GM12878 (cell line): ENCODE data around the gene ZNF350. TPM values are rescaled to one million over a fixed set of nuclear protein-coding genes. Genes with fewer than 3 reads are reported as not detected.
A peak's percentile ranks its signal among the peaks of the same experiment; 100 is the strongest.

Source experiments
- ATAC-seq: fragments of 200-7000 bp; cut with Tn5 transposase; 3 replicates; pipeline ENCODE4 v1.9.1; 2020; ENCODE audit warnings: mild to moderate bottlenecking, moderate library complexity
- BruUV-seq: library from RNA; stranded (reverse); fragments of 400-500 nt; replicated peaks from 2 replicates; lab custom pipeline; 2021; lab: Mats Ljungman, UMichigan
- CTCF ChIA-PET: fragments of 300-600 bp; sonication (Branson Sonifier 250); formaldehyde crosslinking; extraction: SDS; loops from one replicate; lab custom pipeline; 2021; ENCODE audit warnings: inconsistent platforms; lab: Yijun Ruan, JAX
- POLR2A ChIA-PET: fragments of 350-600 bp; formaldehyde crosslinking; extraction: SDS; loops from one replicate; lab custom pipeline; 2021; ENCODE audit warnings: inconsistent platforms; lab: Charles Lee
- RAD21 ChIA-PET: fragments of 300-600 bp; sonication (Branson Sonifier 250); formaldehyde crosslinking; loops from one replicate; lab custom pipeline; 2023; ENCODE audit warnings: antibody characterized with exemption; ENCODE audit not compliant: unreplicated experiment; lab: Charles Lee
- SMC1A ChIA-PET: fragments of 300-600 bp; sonication (Branson Sonifier 250); formaldehyde crosslinking; loops from one replicate; lab custom pipeline; 2023; ENCODE audit not compliant: unreplicated experiment, uncharacterized antibody; lab: Charles Lee
- DNase-seq: peaks from one replicate; pipeline ENCODE4 v3.0.0-alpha.2; 2011; ENCODE audit warnings: low read depth, low spot score
- FAIRE-seq: peaks from 3 replicates; lab custom pipeline; 2011; peaks lifted over from hg19 to GRCh38; lab: Jason Lieb, UNC
- H2AFZ ChIP-seq: 2 replicates; pipeline ENCODE4 v1.6.0; 2011; ENCODE audit warnings: low read depth, low read length, control low read depth; ENCODE audit not compliant: control insufficient read depth
- H3K27ac ChIP-seq: 2 replicates; pipeline ENCODE4 v1.5.1; 2011; ENCODE audit warnings: control low read depth; ENCODE audit not compliant: control insufficient read depth, insufficient read depth
- H3K27me3 ChIP-seq, 2 experiments: replicated peaks in 1 of 2; 2 replicates each; pipeline versions ENCODE4 v1.6.0 to v1.6.1; 2011; ENCODE audit warnings: low read length in 1 of 2; ENCODE audit not compliant: control insufficient read depth in 2 of 2, insufficient read depth in 2 of 2
- H3K36me3 ChIP-seq, 2 experiments: 2 replicates each; pipeline ENCODE4 v1.5.1; 2011; ENCODE audit warnings: low read length in 1 of 2; ENCODE audit not compliant: control insufficient read depth in 2 of 2, insufficient read depth in 2 of 2
- H3K4me1 ChIP-seq: 2 replicates; pipeline ENCODE4 v1.6.1; 2011; ENCODE audit warnings: mild to moderate bottlenecking, low read length, moderate library complexity, mixed read lengths; ENCODE audit not compliant: control insufficient read depth, insufficient read depth
- H3K4me2 ChIP-seq: 2 replicates; pipeline ENCODE4 v1.6.0; 2011; ENCODE audit warnings: control low read depth; ENCODE audit not compliant: control insufficient read depth, insufficient read depth
- H3K4me3 ChIP-seq: fragments of 200-600 bp; sonication (generic); 2 replicates; pipeline ENCODE4 v1.5.1; 2016
- H3K79me2 ChIP-seq: 2 replicates; pipeline ENCODE4 v1.6.0; 2011; ENCODE audit warnings: low read length; ENCODE audit not compliant: control insufficient read depth, insufficient read depth
- H3K9ac ChIP-seq: 2 replicates; pipeline ENCODE4 v1.8.0; 2011; ENCODE audit warnings: low read length, control low read depth, mixed read lengths; ENCODE audit not compliant: control insufficient read depth, insufficient read depth
- H3K9me3 ChIP-seq: replicated peaks from 3 replicates; pipeline ENCODE4 v1.5.1; 2011; ENCODE audit warnings: mild to moderate bottlenecking, low read length; ENCODE audit not compliant: control insufficient read depth, insufficient read depth
- H4K20me1 ChIP-seq: 2 replicates; pipeline ENCODE4 v1.6.0; 2011; ENCODE audit not compliant: control insufficient read depth, insufficient read depth
- ATF2 ChIP-seq: IDR thresholded peaks from 2 replicates; pipeline ENCODE4 v1.6.1; 2012; ENCODE audit warnings: low read length, inconsistent platforms
- CBFB ChIP-seq: IDR thresholded peaks from 2 replicates; pipeline ENCODE4 v1.6.1; 2016; ENCODE audit warnings: antibody characterized with exemption, low read depth
- CBX3 ChIP-seq: fragments of 200-600 bp; sonication (generic); IDR thresholded peaks from 2 replicates; pipeline ENCODE4 v1.6.1; 2016; ENCODE audit warnings: low read depth, borderline replicate concordance
- CHD1 ChIP-seq: IDR thresholded peaks from 2 replicates; pipeline ENCODE4 v1.6.1; 2012; ENCODE audit warnings: low read depth, low read length, improper control_type of control experiment
- IKZF2 ChIP-seq, 2 experiments: fragments of 450-650 bp; IDR thresholded peaks; 2 replicates each; pipeline ENCODE4 v1.6.1; 2017; ENCODE audit warnings: mild to moderate bottlenecking in 2 of 2, moderate library complexity in 2 of 2
- MEF2B ChIP-seq: fragments of 450-650 bp; IDR thresholded peaks from 2 replicates; pipeline ENCODE4 v1.6.1; 2018; ENCODE audit warnings: mild to moderate bottlenecking, moderate library complexity; ENCODE audit not compliant: partially characterized antibody, poor library complexity, severe bottlenecking
- MYC ChIP-seq: IDR thresholded peaks from 2 replicates; pipeline ENCODE4 v1.6.1; 2011; ENCODE audit warnings: mild to moderate bottlenecking, low read length, moderate library complexity, inconsistent platforms; ENCODE audit not compliant: insufficient read depth, insufficient replicate concordance, insufficient read length, severe bottlenecking
- NR2C1 ChIP-seq: fragments of 450-650 bp; IDR thresholded peaks from 2 replicates; pipeline ENCODE4 v1.6.1; 2017; ENCODE audit warnings: antibody characterized with exemption, mild to moderate bottlenecking, moderate library complexity
- RB1 ChIP-seq: fragments of 450-650 bp; formaldehyde crosslinking; IDR thresholded peaks from 2 replicates; pipeline ENCODE4 v1.6.1; 2017; ENCODE audit warnings: mild to moderate bottlenecking, borderline replicate concordance
- TARDBP ChIP-seq: IDR thresholded peaks from 2 replicates; pipeline ENCODE4 v1.6.1; 2016; ENCODE audit warnings: borderline replicate concordance
- TCF12 ChIP-seq: IDR thresholded peaks from 2 replicates; pipeline ENCODE4 v1.6.1; 2011; ENCODE audit warnings: low read depth, mild to moderate bottlenecking, low read length
- YY1 ChIP-seq: IDR thresholded peaks from 2 replicates; pipeline ENCODE4 v1.6.1; 2011; ENCODE audit warnings: low read depth, mild to moderate bottlenecking, low read length
- ZBED1 ChIP-seq: IDR thresholded peaks from 2 replicates; pipeline ENCODE4 v1.6.1; 2016; ENCODE audit warnings: borderline replicate concordance
- ZSCAN29 ChIP-seq: fragments of 450-650 bp; IDR thresholded peaks from 2 replicates; pipeline ENCODE4 v1.6.1; 2017; ENCODE audit warnings: mild to moderate bottlenecking, moderate library complexity
- WGBS: methylation state at CpG from one replicate; pipeline ENCODE4 v1.1.6; 2016; ENCODE audit warnings: low lambda C conversion rate; ENCODE audit not compliant: insufficient replicate concordance, insufficient coverage; ENCODE audit errors: missing lambda C conversion rate; 5-methylcytosine and 5-hydroxymethylcytosine counted together
- in situ Hi-C: fragments of 300-500 bp; cut with MboI; formaldehyde crosslinking; loops from 9 replicates; pipeline ENCODE4 v1.14.3; 2018; ENCODE audit warnings: mixed read lengths
- intact Hi-C: fragments of 100-400 bp; cut with micrococcal nuclease; formaldehyde crosslinking; loops from one replicate; pipeline ENCODE4 v1.14.2; 2022; ENCODE audit not compliant: unreplicated experiment
- polyA plus RNA-seq, 11 experiments: library from polyadenylated mRNA; depleted of rRNA in 4 of 11; unstranded in 6 of 11; stranded (reverse) in 5 of 11; fragments of >200 nt; fragmentation: Nextera tagmentation in 4 of 11; fragmentation: Illumina TruSeq in 1 of 11; extraction: Ambion mirVana in 4 of 11; extraction: Trizol in 1 of 11; gene quantifications; 1 replicate in 1 of 11; 2 replicates in 10 of 11; pipeline versions ENCODE4 v1.2.1 to v1.2.3, GENCODE V29; 2011 to 2016; ENCODE audit warnings: inconsistent platforms in 2 of 11, missing spikeins in 2 of 11, low read depth in 1 of 11
- total RNA-seq, 4 experiments: library from RNA; depleted of rRNA in 3 of 4; stranded (reverse); fragments of >200 nt in 3 of 4; fragmentation: Illumina TruSeq in 1 of 4; extraction: Trizol in 1 of 4; gene quantifications; 2 replicates each; pipeline versions ENCODE4 v1.2.1 to v1.2.3, GENCODE V29; 2013 to 2021
- TF ChIP-seq, protein P1 (sequence below): IDR thresholded peaks from 2 replicates; pipeline ENCODE4 v1.6.1; 2012; ENCODE audit warnings: low read depth, low read length, improper control_type of control experiment

Gene ZNF350
- total and polyA plus RNA-seq, 10 of the 15 experiments (the other 5 are each of a cell fraction or from before 2014, with no cell fraction given) = 6.4 to 11.8 (median 10.0) TPM

DNA sequence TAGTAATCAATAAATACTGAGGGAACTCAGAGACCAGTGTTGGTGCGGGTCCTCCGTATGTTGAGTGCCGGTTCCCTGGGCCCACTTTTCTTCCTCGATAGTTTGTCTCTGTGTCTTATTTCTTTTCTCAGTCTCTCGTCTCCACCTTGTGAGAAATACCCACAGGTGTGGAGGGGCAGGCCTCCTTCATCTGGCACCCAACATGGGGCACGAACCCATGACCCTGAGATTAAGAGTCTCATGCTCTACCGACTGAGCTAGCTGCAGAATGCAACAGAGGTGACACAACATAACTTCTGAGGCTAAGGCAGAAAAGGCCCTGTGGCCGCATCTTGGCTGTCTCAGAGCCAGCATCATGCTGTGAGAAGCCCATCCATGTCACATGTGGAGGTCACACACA lies 64.7 kb downstream of the ZNF350 start:
- DNase-seq = no peak
- ATAC-seq = no peak
- 71% methylated on average over 7 of the region's 8 CpGs for WGBS

GRCh38 chr19:51919606-51920005 lies 67.0 kb downstream of the ZNF350 start:
- H3K4me1 ChIP-seq = no peaks in the 10 kb centered on the region
- no TSS peak for BruUV-seq
- no peak overlapping the region for H3K4me2 ChIP-seq
- intact Hi-C loops (loop anchor here (10.0 kb wide), 1 partner anchor 125 kb away; the partner anchor contains the start of gene ZNF432), in situ Hi-C loops (no loop called here)
- RAD21 ChIA-PET = no interaction called here
- no peak for FAIRE-seq
- CTCF ChIA-PET = no interaction called here
- no peaks in the 10 kb centered on the region for H3K27me3 ChIP-seq
- POLR2A ChIA-PET = no interaction called here
- H3K79me2 ChIP-seq = no peaks in the 10 kb centered on the region
- no peak for DNase-seq
- 46% methylated on average over 3 of the region's 3 CpGs for WGBS
- SMC1A ChIA-PET = no interaction called here
- no peak for ATAC-seq
- no peak overlapping the region for H3K9ac ChIP-seq
- H2AFZ ChIP-seq = no peak overlapping the region
- H3K9me3 ChIP-seq = peaks cover 29% of the 10 kb centered on the region
- H3K27ac ChIP-seq = no peak overlapping the region
- H4K20me1 ChIP-seq = no peaks in the 10 kb centered on the region
- no peak overlapping the region for H3K4me3 ChIP-seq
- no peaks in the 10 kb centered on the region for H3K36me3 ChIP-seq
- TF ChIP-seq IKZF2 (IDR thresholded peaks at IDR 0.05) (no peak), CHD1 (no peak), TARDBP (no peak), TCF12 (no peak), ZSCAN29 (no peak), ZBED1 (no peak), NR2C1 (no peak), RB1 (no peak), YY1 (no peak), ATF2 (no peak)
- TF ChIP-seq, protein P1, sequence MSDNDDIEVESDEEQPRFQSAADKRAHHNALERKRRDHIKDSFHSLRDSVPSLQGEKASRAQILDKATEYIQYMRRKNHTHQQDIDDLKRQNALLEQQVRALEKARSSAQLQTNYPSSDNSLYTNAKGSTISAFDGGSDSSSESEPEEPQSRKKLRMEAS = no peak

More for the DNA sequence above, 64.7 kb downstream of the ZNF350 start:
- POLR2A ChIA-PET = no interaction called here
- TF ChIP-seq MYC (no peak), CBFB (no peak), ATF2 (no peak), MEF2B (no peak), CBX3 (0 out of 2 replicates have a peak, but pooled peaks have one; percentile 28)
- intact Hi-C loops = loop anchor here (10.0 kb wide), 1 partner anchor 123 kb away; the partner anchor contains the start of gene ZNF432
- CTCF ChIA-PET = no interaction called here
- Histone ChIP-seq H3K36me3 (no peaks in the 10 kb centered on the region), H3K79me2 (no peaks in the 10 kb centered on the region), H3K9me3 (peaks cover 17% of the 10 kb centered on the region), H2AFZ (no peak overlapping the region), H4K20me1 (no peaks in the 10 kb centered on the region), H3K27me3 (no peaks in the 10 kb centered on the region), H3K4me2 (no peak overlapping the region), H3K4me3 (no peak overlapping the region), H3K9ac (no peak overlapping the region), H3K4me1 (no peaks in the 10 kb centered on the region), H3K27ac (no peak overlapping the region)
- SMC1A ChIA-PET = no interaction called here
- BruUV-seq = no TSS peak
- RAD21 ChIA-PET = no interaction called here
- FAIRE-seq = no peak
- in situ Hi-C loops = no loop called here
